Measurements from ENCODE around the gene ARMC9.
"Not testable (repeated sequence)": the region's sequence is repeated elsewhere in the genome, so short reads cannot be mapped to it uniquely, and the experiment has no call there.

The ARMC9 gene

DNA sequence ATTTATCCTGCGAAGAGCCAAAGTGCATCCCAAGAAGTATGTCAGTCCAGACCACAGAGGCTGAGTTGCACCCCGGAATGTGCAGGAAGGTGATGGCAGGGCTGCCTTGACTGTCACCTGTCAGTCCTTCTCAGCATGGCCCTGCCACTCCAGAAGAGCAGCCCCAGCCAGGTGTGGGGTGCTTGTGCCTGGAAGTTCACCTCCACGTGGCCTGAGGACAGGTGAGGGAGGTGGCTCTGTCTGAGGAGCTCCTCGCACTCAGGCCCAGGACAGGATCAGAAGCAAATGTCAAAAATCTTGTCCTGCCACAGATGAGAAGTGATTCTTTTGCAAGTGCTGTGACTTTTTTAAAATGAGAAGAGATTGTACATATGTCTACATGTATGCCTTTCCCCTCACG, 165.6 kb downstream of the ARMC9 start:
- DNase-seq (ENCODE audit: low read depth in 2 of 2): no peak

DNA sequence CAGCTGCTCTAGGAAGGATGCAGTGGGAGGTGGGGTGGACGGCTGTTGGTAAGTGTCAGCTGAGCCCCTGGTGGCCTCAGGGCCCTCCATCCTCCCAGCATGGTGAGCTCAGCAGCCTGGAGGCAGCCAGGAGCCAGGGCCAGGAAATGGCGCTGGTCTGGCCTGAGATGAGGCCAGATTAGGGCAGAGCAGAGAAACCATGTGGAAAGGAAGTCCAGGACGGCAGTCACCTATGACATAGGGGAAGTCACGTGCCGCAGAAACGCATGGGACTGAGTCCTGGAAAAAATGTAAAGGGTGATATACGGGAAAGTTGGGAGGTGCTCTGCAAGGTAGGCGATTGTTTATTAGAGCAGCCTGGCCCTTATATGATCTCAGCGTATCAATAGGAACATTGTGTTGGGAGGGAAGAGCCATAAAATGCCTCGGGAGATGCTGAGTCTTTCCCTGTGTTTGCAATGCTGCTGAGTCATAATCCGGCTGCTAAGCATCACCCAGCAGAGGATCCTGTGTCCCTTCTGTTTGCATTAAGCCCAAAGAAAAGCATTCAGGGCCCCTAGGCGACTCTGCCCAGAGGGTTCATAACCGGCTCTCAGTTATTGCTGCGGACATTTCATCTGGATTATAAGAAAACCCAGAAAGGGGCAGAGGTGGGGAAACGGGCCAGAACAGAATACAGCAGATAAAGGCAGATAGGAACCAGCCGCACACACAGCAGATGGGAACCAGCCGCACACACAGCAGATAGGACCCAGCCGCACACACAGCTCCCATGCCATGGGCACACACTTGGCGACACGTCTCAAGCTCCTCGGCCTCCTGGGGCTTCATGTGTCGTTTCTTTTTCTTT, 166.8 kb downstream of the ARMC9 start:
- DNase-seq (ENCODE audit: low read depth in 2 of 2): no peak

DNA sequence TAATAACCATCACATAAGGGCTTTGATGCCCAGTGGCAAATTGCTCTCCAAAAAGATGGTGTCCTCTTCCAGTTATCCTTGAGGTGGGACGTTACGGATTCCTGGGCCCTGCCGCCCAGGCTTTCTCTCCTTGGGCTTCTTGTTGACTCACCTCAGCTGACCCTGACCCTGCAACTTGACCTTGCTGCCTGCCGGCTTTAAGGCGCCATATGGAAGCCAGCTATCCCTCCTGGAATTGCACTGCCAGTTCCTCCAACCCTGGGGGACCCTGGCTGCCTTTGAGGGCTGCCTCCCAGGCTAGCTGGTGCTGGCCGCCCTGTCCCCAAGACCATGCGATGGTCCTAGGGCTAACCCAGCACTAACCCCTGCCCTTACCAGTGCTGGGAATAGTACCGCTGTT, 168.7 kb downstream of the ARMC9 start:
- no peak for DNase-seq (ENCODE audit: low read depth in 2 of 2)

DNA sequence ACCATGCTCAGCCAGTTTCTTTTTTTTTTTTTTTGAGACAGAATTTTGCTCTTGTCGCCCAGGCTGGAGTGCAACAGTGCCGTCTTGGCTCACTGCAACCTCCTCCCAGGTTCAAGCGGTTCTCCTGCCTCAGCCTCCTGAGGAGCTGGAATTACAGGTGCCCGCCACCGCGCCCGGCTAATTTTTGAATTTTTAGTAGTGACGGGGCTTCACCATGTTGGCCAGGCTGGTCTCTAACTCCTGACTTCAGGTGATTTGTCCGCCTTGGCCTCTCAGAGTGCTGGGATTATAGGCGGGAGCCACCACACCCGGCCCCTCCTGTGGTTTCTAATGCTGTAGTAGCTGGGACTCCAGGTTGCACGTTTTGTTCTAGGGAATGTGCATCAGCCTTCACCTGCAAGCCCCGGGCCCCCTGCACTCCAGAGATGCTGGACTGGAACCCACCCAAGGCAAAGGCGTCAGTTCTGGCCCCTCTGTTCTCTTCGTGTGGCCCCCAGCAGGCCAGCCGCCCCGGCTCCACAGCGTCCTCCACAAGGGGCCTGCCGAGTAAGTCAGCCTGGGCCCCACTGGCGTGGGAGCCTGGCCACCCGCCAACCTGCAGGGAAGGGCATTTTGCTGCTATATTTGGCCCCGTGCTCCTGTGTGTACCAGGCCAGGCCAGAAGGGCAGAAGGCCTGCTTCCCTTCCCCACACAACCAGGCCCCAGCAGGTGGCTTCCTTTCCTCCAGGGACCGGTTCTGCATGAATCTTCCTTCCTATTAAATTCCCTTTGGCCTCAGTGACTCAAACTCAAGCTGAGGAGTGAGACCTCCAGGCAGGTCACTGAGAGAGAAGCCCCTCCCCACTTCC, 171.4 kb downstream of the ARMC9 start:
- DNase-seq (ENCODE audit: low read depth in 2 of 2): no peak

DNA sequence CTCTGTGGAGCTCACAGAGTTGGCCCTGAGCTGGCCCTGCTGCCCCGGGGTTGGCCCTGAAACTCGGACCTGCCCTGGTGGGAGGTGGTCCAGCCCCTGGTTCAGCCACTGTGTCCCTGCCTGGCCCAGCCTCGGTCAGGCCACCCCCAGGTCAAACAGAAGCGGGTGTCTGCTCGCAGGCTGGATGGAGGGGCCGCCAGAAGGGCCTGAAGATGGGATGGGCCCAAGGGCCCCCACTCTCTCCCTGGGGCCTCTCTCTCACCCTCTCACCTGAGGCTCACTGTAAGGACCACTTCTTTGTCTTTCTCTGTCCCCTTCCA, 172.0 kb downstream of the ARMC9 start:
- no peak for DNase-seq (ENCODE audit: low read depth in 2 of 2)

DNA sequence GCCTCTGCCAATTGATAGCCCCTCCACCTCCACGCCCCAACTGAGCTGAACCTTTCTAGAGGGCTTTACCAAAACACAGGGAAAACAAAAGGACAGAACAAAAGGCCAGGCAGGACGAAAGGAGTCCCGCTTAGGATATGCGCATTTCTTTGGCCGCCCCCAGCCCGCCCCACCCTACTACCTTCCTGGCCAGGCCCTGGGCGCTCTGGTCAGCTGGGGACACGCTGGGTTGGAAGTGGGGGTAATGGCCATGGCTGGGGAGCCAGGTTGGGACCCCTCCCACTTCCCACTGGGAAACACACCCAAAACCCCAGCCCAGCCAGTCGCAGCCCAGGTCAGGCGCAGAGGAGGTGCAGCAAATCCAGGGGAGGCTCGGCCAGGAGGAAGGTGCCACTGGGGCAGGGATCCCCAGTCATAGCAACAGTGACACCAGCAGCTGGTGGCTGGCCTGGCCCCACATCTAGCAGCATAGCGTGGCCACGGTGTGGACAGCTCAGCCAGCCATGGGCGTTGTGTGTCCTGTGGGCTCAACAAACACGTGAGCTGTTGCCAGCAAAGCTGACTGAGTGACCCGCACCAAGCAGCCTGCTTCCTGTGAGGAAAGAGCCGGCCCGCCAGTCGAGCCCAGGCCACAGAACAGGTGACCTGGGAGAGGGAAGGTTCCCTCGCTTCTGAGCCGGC, 172.5 kb downstream of the ARMC9 start:
- no peak for DNase-seq (ENCODE audit: low read depth in 2 of 2)

DNA sequence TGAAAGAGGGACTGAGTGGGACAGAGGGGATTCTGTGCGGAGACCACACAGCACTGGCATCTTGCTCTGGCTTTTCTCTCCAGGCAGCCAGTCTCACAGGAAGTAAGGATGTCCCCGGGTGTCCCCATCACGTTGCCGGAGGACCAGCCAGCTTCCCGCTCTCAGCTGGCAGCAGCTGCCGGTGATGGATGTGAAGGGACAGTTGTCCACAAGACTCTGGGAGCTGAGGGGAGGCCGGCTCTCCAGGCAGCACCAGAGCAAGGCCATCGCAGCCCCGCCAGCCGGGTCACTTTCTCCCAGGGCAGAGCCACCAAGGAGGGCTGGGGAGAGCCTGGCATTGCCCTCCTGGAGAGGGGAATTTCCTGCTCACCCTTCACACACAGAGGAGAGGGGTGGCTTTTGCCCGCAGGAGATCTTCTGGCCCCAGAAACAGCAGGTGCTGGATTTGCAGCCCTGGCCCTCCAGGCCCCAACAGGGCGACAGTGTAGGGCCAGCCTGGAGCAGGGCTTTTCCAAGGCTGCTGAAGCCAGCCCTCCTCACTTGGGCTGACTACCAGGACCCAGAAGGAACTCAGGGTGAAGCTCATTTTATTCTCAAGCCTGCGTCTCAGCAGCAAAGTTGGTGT, 173.1 kb downstream of the ARMC9 start:
- DNase-seq (ENCODE audit: low read depth in 2 of 2): no peak

DNA sequence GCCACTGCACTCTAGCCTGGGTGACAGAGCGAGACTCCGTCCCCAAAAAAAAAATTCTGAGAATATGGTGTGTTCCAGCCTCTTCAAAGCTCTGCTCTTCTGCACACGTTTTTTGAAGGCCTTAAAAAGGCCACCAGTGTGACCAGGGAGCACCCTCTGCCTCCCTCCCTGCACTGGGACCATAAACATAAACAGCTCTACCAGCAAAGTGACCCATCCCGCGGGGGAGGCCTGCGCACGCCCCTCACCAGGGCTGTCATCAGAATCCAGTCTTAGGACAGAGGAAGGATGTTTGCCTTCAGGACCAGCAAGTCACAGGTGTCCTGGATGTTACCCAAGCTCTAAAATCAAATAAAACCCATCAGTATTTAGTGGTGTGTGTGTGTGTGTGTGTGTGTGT, 173.9 kb downstream of the ARMC9 start:
- DNase-seq (ENCODE audit: low read depth in 2 of 2): no peak

DNA sequence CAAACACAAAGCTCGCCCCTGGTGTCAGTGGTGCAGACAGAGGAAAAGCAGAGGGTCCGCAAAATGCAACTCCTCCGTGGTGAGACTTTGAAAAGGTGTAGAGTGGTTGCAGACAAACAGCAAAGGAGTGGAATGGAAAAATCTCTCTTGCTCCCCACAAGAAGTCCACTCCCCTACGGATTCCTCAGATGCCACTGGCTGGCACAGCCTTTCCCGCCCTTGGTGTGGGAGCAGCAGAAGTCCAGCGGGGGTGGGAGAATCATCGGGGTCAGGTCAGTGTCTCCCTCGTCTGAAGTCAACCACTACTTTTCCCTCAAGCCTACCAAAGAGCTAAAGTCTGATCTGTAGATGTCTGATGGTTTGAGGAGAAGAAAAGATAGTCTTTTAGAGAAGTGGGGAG, 174.8 kb downstream of the ARMC9 start:
- no peak for DNase-seq (ENCODE audit: low read depth in 2 of 2)

DNA sequence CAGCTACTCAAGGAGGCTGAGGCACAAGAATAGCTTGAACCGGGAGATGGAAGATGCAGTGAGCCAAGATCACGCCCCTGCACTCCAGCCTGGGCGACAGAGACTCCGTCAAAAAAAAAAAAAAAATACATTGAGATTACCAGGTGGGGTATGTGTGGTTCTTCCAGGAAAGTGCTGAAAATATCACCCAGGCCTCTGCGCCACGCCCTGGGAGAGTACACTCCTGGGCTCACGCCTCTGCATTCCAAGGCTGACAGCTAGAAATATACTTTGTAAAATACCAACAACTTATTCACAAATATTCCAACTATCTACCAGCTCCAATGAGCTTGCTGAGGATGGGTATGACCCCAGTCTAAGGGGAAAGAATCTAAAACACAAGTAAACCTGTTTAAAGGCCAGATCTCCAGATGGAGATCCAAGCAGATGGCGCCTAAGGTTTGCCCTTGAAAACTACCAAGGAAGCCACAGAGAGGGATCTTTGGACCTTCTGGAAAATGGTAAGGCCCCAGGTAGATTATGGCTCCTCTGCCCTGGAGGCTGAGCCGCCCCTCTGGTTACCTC, 175.4 kb downstream of the ARMC9 start:
- DNase-seq (ENCODE audit: low read depth in 2 of 2): no peak

DNA sequence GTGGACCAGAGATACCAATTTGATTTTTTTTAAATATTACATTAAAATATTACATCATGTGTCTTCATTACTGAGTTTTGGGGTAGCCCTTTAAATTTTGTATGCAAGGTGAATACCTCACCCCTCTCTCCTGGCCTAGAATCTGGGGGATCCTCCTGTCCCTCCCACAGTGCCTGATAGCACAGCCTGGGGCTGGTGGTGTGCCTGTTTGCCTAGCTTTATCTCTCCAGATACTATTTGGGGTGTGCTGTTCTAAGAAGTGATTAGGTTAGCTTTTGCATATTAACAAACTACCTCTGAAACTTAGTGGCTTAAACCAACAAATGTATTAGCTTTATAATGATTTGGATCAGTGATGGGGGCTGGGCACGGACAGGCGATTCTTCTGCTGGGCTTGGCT, 176.3 kb downstream of the ARMC9 start:
- no peak for DNase-seq (ENCODE audit: low read depth in 2 of 2)

DNA sequence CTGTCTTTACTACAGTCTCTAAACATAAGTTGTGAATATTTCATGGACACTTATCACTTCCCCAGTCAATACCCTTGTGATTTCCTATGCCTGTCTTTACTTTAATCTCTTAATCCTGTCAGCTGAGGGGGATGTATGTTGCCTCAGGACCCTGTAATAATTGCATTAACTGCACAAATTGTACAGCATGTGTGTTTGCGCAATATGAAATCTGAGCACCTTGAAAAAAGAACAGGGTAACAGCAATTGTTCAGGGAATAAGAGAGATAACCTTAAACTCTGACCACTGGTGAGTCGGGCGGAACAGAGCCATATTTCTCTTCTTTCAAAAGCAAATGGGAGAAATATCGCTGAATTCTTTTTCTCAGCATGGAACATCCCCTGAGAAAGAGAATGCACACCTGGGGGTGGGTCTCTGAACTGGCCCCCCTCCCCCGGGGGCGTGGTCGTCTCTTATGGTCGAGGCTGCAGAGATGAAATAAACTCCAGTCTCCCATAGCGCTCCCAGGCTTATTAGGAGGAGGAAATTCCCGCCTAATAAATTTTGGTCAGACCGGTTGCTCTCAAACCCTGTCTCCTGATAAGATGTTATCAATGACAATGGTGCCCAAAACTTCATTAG, 177.7 kb downstream of the ARMC9 start:
- not testable (repeated sequence) for DNase-seq (ENCODE audit: low read depth in 2 of 2)

DNA sequence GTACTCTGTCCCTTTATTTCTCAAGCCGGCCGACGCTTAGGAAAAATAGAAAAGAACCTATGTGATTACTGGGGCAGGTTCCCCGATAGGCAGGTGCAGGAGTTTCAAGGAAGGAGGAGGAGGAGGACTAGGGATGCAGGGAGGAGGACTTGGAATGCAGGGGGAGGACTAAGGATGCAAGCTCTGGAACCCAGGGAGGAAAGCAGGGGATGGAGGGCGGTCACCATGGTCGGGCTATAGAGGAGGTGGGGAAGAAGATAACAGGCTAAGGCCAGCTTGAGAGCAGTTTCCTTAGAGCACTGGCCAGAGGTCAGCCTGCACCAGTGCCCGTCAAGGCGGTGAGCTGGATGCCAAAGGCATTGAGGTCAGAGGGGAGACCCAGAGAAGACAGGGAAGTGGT, 178.4 kb downstream of the ARMC9 start:
- DNase-seq (ENCODE audit: low read depth in 2 of 2): no peak

DNA sequence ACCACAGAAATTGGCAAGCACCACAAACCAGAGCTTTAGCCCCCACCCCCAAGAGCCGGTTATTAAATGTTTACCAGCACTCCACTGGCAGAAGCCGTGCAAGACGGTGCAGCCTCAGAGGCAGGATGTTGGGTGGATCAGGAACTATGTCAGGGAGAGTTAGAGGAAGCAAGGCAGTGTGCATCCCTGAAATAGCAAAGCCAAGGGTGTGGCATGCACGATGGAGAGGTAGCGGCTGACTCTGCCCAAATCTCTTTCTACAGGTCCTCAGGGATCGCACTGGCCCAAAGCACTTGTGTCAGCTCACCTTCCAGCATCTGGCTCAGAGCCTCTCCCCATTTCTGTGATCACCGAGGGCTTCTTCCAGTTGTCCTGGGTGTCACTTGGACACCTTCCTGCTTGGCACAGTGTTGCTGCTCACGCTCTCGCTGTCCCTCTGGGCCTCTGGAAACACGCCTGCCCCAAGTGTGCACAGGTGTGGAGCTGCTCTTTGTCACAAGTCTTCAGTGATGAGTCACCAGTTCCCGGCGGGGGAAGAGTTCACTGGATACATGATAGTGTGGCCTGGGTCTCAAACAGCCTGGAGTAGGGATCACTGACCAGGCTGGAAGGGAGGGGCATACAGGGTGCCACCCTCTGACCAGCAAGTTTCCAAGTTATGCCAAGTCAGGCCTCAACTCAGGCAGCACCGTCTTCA, 179.7 kb downstream of the ARMC9 start:
- DNase-seq (ENCODE audit: low read depth in 2 of 2): no peak

DNA sequence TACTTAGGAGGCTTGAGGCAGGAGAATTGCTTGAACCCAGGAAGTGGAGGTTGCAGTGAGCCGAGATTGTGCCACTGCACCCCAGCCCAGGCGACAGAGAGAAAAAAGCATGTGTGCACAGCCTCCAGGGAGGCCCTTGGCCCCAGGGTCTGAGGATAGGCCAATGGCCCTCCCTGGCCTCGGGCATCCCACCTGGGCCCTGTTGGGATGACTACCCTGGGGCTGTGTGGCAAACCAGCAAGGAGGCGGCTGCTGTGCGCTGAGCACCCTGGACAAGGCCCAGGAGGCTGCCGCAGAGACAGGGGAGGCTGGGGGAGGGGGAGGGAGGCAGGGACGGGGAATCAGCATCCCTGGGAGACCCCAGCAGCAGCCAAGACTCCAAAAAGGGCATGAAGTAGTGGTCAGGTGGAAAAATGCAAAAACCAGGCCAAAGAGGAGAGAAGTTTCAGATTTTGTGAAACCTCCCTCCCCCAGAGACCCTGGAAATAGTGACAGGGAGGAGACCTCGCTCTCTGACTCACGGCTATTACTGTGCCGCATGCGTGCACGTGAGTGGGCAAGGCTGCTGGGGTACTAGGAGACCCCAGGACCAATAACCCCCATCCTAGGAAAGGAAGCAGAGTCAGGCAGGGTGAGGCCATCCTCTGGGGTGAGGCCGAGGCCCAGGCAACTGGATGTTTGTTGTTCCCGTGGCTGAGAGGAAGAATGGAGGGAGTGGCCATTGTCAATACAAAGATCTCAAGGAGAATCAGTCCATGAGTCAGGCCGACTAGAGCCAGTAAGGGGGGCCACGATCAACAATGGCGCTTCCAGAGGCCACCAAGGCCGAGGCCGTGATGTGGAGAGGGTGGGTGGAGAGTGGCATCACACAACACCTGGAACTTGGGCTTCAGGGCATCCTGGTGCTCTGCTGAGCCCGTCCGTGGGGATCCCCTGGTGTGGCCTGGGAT, 181.1 kb downstream of the ARMC9 start:
- DNase-seq (ENCODE audit: low read depth in 2 of 2): no peak

DNA sequence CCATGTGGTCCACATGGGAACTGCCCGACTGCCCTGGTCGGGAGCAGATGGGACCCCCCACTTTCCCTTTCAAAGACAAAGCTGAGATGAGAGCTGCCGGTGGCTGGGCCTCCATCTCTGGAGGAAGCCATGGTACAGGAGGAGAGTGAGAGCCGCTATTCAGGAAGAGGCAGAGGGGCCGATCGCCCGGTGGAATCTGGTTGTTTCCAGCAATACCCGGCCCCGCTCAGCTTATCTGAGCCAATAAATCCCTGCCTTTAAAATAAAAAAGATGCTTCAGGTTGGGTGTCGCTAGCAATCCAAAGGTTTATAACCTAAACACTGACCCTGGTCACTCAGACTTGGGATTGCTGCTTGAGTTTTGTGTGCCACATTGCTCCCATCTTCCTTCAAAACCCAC, 181.9 kb downstream of the ARMC9 start:
- no peak for DNase-seq (ENCODE audit: low read depth in 2 of 2)

DNA sequence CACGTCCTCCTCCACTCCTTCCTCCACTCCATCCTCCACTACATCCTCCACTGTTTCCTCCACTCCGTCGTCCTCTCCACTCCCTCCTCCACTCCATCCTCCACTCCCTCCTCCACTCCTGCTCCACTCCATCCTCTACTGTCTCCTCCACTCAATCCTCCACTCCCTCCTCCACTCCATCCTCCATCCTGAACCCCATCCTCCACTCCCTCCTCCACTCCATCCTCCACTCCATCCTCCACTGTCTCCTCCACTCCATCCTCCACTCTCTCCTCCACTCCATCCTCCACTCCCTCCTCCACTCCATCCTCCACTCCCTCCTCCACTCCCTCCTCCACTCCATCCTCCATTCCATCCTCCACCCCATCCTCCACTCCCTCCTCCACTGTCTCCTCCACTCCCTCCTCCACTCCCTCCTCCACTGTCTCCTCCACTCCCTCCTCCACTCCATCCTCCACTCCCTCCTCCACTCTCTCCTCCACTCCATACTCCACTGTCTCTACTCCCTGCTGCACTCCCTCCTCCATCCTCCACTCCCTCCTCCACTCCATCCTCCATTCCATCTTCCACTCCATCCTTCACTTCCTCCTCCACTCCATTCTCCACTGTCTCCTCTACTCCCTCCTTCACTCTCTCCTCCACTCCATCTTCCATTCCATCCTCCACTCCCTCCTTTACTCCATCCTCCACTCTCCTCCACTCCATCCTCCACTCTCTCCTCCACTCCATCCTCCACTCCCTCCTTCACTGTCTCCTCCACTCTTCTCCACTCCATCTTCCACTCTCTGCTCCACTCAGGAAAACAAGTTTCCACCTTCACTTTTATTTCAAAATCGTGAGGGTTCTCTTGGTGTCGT, 182.8 kb downstream of the ARMC9 start:
- DNase-seq (ENCODE audit: low read depth in 2 of 2): no peak

DNA sequence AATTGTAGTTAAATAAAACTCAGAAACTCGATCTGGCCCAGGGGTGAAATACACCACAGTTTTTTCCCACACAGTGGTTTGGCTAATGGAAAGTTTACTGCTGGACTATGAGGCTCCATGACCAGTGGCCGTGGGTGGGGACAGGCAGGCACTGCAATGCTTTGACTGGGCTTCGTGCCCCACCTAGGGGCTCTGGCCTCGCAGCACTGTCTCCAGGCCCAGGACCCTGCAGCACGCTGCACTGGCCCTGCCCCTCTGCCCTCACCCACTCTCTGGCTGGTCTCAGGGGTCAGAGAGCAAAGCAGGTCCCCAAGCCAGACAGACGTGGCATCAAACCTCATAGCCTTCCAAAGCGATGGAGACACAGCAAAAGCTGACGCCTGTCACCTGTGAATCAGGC, 183.7 kb downstream of the ARMC9 start:
- DNase-seq (ENCODE audit: low read depth in 2 of 2): no peak

Data from stimulated activated CD4-positive, alpha-beta T cell treated with anti-CD3 and anti-CD28 coated beads, Interleukin-15, amount 100 ng/mL, for 48 hours (primary cell).